ENCODE data around the gene PFDN6. TPM values are rescaled to one million over a fixed set of nuclear protein-coding genes. Genes with fewer than 3 reads are reported as not detected.

The PFDN6 gene
- total RNA-seq, 1 experiment from 2014 or later: 90.5 TPM

GRCh38 chr6:33279971-33280511, 9.4 kb upstream of the PFDN6 start:
- POLR2A ChIA-PET: no interaction called here
- Histone ChIP-seq H3K27me3 (ENCODE audit: insufficient read depth, low read length) (no peaks in the 10 kb centered on the region), H3K9ac (ENCODE audit: low read length) (peak overlapping the region; percentile 36), H3K27ac (ENCODE audit: low read depth, low read length) (peak overlapping the region; percentile 82), H3K79me2 (ENCODE audit: insufficient read depth, low read length) (peaks cover 15% of the 10 kb centered on the region), H4K20me1 (ENCODE audit: insufficient read depth) (peaks cover 4% of the 10 kb centered on the region; the same call in 1 of the 2 replicates), H3K4me3 (replicated peaks in 1 of 2; ENCODE audit: low read depth in 1 of 2, low read length in 2 of 2) (no peak overlapping the region), H3K4me2 (ENCODE audit: low read length) (peak overlapping the region; percentile 30; the same call in 1 of the 2 replicates), H3K9me2 (ENCODE audit: insufficient read depth) (no peaks in the 10 kb centered on the region), H3K4me1 (ENCODE audit: control insufficient read depth in 1 of 2, insufficient read depth in 2 of 2, low read length in 2 of 2) (peaks cover 27 to 45% of the 10 kb centered on the region in 2 experiments), H2AFZ (ENCODE audit: low read depth, low read length, poor library complexity, severe bottlenecking) (no peak overlapping the region), H3K36me3 (ENCODE audit: control insufficient read depth in 1 of 2, insufficient read depth in 2 of 2, low read length in 2 of 2) (peaks cover 24 to 48% of the 10 kb centered on the region in 2 experiments; a peak in 3 of 4 replicates), H3K9me3 (ENCODE audit: control insufficient read depth in 1 of 2, insufficient read depth in 1 of 2, low read depth in 1 of 2, low read length in 2 of 2) (no peaks in the 10 kb centered on the region)
- RAD21 ChIA-PET (ENCODE audit: low non-redundant PET in 1 of 2, low total read pairs in 2 of 2, uncharacterized antibody in 2 of 2, unreplicated experiment in 2 of 2): no interaction called here
- TF ChIP-seq CTCF (IDR thresholded peaks at IDR 0.05 in 2 of 3, conservative IDR thresholded peaks at IDR 0.05 in 1 of 3; ENCODE audit: borderline replicate concordance in 1 of 3, insufficient read depth in 1 of 3, low read depth in 2 of 3, low read length in 2 of 3): peak in 2 of 3 experiments; percentile 95 to 99; a peak in 4 of 6 replicates
- TF ChIP-seq YY1 (IDR thresholded peaks at IDR 0.05; ENCODE audit: extremely low read depth, insufficient replicate concordance, low read depth, low read length): peak; percentile 65
- no peak for TF ChIP-seq ZFX (IDR thresholded peaks at IDR 0.05)
- ATAC-seq (peak; percentile 60), DNase-seq (ENCODE audit: low read depth, low spot score) (peak; percentile 82)
- CTCF ChIA-PET: interaction anchor here (1.2 kb wide), 1 partner anchor 9 kb away, joined by 5 read pairs; the partner anchor contains the start of genes PFDN6 and WDR46
- BruUV-seq (replicated peaks): no TSS peak
- intact Hi-C loops (cut with micrococcal nuclease): loop anchor here (1.0 kb wide), 1 partner anchor 127 kb away; no protein-coding TSS in a partner anchor

- RAD21 ChIA-PET (ENCODE audit: low non-redundant PET in 1 of 2, low total read pairs in 2 of 2, uncharacterized antibody in 2 of 2, unreplicated experiment in 2 of 2): no interaction called here
- no peak for TF ChIP-seq JUND (IDR thresholded peaks at IDR 0.05)
- TF ChIP-seq ELF1 (IDR thresholded peaks at IDR 0.05; ENCODE audit: borderline replicate concordance, low read depth): no peak
- no peak for TF ChIP-seq SP1 (IDR thresholded peaks at IDR 0.05; ENCODE audit: low read depth)
- no peak for TF ChIP-seq FOSL1 (IDR thresholded peaks at IDR 0.05; ENCODE audit: low read depth)
- TF ChIP-seq, protein P1, sequence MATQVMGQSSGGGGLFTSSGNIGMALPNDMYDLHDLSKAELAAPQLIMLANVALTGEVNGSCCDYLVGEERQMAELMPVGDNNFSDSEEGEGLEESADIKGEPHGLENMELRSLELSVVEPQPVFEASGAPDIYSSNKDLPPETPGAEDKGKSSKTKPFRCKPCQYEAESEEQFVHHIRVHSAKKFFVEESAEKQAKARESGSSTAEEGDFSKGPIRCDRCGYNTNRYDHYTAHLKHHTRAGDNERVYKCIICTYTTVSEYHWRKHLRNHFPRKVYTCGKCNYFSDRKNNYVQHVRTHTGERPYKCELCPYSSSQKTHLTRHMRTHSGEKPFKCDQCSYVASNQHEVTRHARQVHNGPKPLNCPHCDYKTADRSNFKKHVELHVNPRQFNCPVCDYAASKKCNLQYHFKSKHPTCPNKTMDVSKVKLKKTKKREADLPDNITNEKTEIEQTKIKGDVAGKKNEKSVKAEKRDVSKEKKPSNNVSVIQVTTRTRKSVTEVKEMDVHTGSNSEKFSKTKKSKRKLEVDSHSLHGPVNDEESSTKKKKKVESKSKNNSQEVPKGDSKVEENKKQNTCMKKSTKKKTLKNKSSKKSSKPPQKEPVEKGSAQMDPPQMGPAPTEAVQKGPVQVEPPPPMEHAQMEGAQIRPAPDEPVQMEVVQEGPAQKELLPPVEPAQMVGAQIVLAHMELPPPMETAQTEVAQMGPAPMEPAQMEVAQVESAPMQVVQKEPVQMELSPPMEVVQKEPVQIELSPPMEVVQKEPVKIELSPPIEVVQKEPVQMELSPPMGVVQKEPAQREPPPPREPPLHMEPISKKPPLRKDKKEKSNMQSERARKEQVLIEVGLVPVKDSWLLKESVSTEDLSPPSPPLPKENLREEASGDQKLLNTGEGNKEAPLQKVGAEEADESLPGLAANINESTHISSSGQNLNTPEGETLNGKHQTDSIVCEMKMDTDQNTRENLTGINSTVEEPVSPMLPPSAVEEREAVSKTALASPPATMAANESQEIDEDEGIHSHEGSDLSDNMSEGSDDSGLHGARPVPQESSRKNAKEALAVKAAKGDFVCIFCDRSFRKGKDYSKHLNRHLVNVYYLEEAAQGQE (IDR thresholded peaks at IDR 0.05; ENCODE audit: low read depth): no peak
- TF ChIP-seq TCF7L2 (IDR thresholded peaks at IDR 0.05; ENCODE audit: borderline replicate concordance, extremely low read depth, insufficient read depth, insufficient read length): no peak
- TF ChIP-seq RAD21 (IDR thresholded peaks at IDR 0.05; ENCODE audit: low read depth): no peak
- no peak for TF ChIP-seq ATF3 (IDR thresholded peaks at IDR 0.05)
- TF ChIP-seq, protein P2, sequence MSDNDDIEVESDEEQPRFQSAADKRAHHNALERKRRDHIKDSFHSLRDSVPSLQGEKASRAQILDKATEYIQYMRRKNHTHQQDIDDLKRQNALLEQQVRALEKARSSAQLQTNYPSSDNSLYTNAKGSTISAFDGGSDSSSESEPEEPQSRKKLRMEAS (IDR thresholded peaks at IDR 0.05): no peak
- TF ChIP-seq EZH2phosphoT487 (IDR thresholded peaks at IDR 0.05; ENCODE audit: borderline replicate concordance): no peak
- no peak for TF ChIP-seq POLR2A (IDR thresholded peaks at IDR 0.05; ENCODE audit: borderline replicate concordance, extremely low read depth, insufficient read depth, insufficient read length)
- no peak for TF ChIP-seq CEBPB (IDR thresholded peaks at IDR 0.05; ENCODE audit: low read depth)
These were observed 8.9 kb upstream of the PFDN6 start for GRCh38 chr6:33280539-33280938.

More at GRCh38 chr6:33280539-33280938, 8.9 kb upstream of the PFDN6 start:
- ATAC-seq: no peak
- Histone ChIP-seq H3K9me2 (ENCODE audit: insufficient read depth) (no peaks in the 10 kb centered on the region), H3K4me3 (replicated peaks in 1 of 2; ENCODE audit: low read depth in 1 of 2, low read length in 2 of 2) (no peak overlapping the region), H3K27me3 (ENCODE audit: insufficient read depth, low read length) (no peaks in the 10 kb centered on the region), H3K9ac (ENCODE audit: low read length) (peak overlapping the region; percentile 36), H2AFZ (ENCODE audit: low read depth, low read length, poor library complexity, severe bottlenecking) (no peak overlapping the region), H3K4me1 (ENCODE audit: control insufficient read depth in 1 of 2, insufficient read depth in 2 of 2, low read length in 2 of 2) (peaks cover 22 to 40% of the 10 kb centered on the region in 2 experiments), H3K36me3 (ENCODE audit: control insufficient read depth in 1 of 2, insufficient read depth in 2 of 2, low read length in 2 of 2) (peaks cover 22 to 43% of the 10 kb centered on the region in 2 experiments; a peak in 3 of 4 replicates), H4K20me1 (ENCODE audit: insufficient read depth) (peaks cover 3% of the 10 kb centered on the region; the same call in 1 of the 2 replicates), H3K27ac (ENCODE audit: low read depth, low read length) (peak overlapping the region; percentile 82), H3K79me2 (ENCODE audit: insufficient read depth, low read length) (peaks cover 10% of the 10 kb centered on the region), H3K4me2 (ENCODE audit: low read length) (peak overlapping the region; percentile 30; the same call in 1 of the 2 replicates), H3K9me3 (ENCODE audit: control insufficient read depth in 1 of 2, insufficient read depth in 1 of 2, low read depth in 1 of 2, low read length in 2 of 2) (no peaks in the 10 kb centered on the region)
- DNase-seq (ENCODE audit: low read depth, low spot score): no peak
- ChIA-PET CTCF (no interaction called here), POLR2A (no interaction called here)
- intact Hi-C loops (cut with micrococcal nuclease): loop anchor here (1.0 kb wide), 1 partner anchor 127 kb away; no protein-coding TSS in a partner anchor
- no TSS peak for BruUV-seq (replicated peaks)
